Lower leg skin (tissue), 4 donors: ENCODE data around the gene ZNF630. TPM values are rescaled to one million over a fixed set of nuclear protein-coding genes. Genes with fewer than 3 reads are reported as not detected.

Experiments
- DNase-seq, 2 donors: peaks; one replicate each; pipeline ENCODE4 v3.0.0-alpha.2; 2019; ENCODE audit warnings: low spot score in 2 of 2
- H3K4me3 ChIP-seq: fragments of 200-600 bp; sonication (generic); 2 replicates; pipeline ENCODE4 v1.5.1; 2017; ENCODE audit warnings: mild to moderate bottlenecking, low read depth; ENCODE audit not compliant: poor library complexity, severe bottlenecking
- POLR2A ChIP-seq, 2 donors: fragments of 450-650 bp; IDR thresholded peaks; one replicate each; pipeline ENCODE4 v1.6.1; 2016 to 2017; ENCODE audit warnings: antibody characterized with exemption in 2 of 2, mild to moderate bottlenecking in 1 of 2, moderate library complexity in 1 of 2
- WGBS, 2 donors: methylation state at CpG; one replicate each; pipeline ENCODE4 v1.1.5; 2018; 5-methylcytosine and 5-hydroxymethylcytosine counted together
- intact Hi-C: fragments of 100-400 bp; cut with DNase I; formaldehyde crosslinking; loops from one replicate; pipeline ENCODE4 v1.15.0; 2023; ENCODE audit warnings: low total_unique reads
- total RNA-seq, 4 donors: library from RNA; depleted of rRNA; stranded (reverse); fragments of >200 nt; gene quantifications; one replicate each; pipeline ENCODE4 v1.1.0, GENCODE V29; 2016
- TF ChIP-seq, protein P1 (sequence below), 3 donors: fragments of 450-650 bp; IDR thresholded peaks; one replicate each; pipeline ENCODE4 v1.5.1; 2016; ENCODE audit warnings: antibody characterized with exemption in 3 of 3, mild to moderate bottlenecking in 3 of 3, moderate library complexity in 2 of 3

Gene ZNF630
- total RNA-seq, 4 donors from 2014 or later = 1.6 to 3.5 (median 2.9) TPM

DNA sequence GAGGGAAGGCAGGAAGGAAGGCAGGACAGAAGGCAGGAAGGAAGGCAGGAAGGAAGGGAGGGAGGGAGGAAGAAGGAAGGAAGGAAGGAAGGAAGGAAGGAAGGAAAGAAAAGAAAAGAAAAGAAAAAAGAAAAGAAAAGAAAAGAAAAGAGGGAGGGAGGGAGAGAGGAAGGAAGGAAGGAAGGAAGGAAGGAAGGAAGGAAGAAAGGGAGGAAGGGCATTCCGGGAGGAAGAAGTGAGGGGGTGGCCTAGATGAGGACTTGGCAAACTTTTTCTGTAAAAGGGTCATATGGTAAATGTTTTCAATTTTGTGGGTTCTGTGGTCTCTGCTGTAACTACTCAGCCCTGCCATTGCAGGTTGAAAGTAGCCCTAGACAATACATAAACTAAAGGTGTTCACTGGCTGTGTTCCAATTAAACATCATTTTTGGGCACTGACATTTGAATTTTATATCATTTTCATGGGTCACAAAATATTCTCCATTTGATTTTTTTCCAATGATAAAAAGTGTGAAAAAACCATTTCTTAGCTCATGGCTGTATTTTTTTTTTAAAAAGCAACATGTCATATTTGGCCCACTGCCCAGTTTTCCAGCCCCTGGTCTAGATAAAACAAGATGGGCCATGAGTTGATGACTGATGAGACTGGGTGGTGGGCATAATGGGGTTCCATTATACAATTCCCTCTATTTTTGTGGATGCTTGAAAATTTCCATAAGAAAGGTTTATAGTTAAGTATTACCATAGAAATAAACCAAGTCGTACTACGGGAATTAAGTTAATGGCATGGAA lies 3.1 kb downstream of the ZNF630 start:
- TF ChIP-seq, protein P1, sequence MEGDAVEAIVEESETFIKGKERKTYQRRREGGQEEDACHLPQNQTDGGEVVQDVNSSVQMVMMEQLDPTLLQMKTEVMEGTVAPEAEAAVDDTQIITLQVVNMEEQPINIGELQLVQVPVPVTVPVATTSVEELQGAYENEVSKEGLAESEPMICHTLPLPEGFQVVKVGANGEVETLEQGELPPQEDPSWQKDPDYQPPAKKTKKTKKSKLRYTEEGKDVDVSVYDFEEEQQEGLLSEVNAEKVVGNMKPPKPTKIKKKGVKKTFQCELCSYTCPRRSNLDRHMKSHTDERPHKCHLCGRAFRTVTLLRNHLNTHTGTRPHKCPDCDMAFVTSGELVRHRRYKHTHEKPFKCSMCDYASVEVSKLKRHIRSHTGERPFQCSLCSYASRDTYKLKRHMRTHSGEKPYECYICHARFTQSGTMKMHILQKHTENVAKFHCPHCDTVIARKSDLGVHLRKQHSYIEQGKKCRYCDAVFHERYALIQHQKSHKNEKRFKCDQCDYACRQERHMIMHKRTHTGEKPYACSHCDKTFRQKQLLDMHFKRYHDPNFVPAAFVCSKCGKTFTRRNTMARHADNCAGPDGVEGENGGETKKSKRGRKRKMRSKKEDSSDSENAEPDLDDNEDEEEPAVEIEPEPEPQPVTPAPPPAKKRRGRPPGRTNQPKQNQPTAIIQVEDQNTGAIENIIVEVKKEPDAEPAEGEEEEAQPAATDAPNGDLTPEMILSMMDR (IDR thresholded peaks at IDR 0.05) = no peak
- TF ChIP-seq POLR2A (IDR thresholded peaks at IDR 0.05) = no peak
- no peak for DNase-seq
- 85 to 90% methylated on average over 3 of the region's 3 CpGs for WGBS, 2 donors
- no peak overlapping the region for H3K4me3 ChIP-seq
- intact Hi-C loops = no loop called here

DNA sequence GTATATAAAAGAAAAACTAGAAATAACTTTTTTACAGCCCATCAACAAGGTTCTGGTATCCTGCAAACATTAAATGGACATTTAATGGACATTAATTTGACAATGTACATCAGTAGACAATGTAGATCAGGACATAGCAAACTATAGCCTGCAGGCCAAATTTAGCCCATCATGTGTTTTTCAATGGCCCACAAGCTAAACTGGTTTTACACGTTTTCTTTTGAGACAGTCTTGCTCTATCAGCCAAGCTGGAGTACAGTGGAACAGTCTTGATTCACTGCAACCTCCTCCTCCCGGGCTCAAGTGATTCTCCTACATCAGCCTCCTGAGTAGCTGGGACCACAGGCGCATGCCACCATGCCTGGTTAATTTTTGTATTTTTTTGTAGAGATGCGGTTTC lies 7.2 kb downstream of the ZNF630 start:
- intact Hi-C loops = no loop called here
- H3K4me3 ChIP-seq = no peak overlapping the region
- TF ChIP-seq POLR2A (IDR thresholded peaks at IDR 0.05) = no peak
- TF ChIP-seq, protein P1 (IDR thresholded peaks at IDR 0.05) = no peak
- DNase-seq = no peak
- WGBS, 2 donors = 77 to 78% methylated on average over 4 of the region's 4 CpGs

DNA sequence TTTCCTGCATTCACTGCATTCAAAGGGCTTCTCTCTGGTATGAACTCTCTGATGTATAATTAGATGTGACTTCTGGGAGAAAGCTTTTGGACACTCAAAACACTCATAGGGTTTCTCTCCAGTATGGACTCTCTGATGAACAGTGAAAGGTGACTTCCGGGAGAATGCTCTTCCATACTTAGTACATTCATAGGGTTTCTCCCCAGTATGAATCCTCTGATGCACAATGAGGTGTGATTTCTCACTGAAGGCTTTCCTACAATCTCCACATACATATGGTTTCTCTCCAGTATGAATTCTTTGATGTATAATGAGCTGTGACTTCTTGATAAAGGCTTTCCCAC lies 12.2 kb downstream of the ZNF630 start:
- intact Hi-C loops = no loop called here
- no peak for TF ChIP-seq POLR2A (IDR thresholded peaks at IDR 0.05)
- TF ChIP-seq, protein P1 (IDR thresholded peaks at IDR 0.05) = no peak
- WGBS, 2 donors = 83 to 100% methylated on average over 1 of the region's 1 CpG
- no peak for DNase-seq
- no peak overlapping the region for H3K4me3 ChIP-seq

DNA sequence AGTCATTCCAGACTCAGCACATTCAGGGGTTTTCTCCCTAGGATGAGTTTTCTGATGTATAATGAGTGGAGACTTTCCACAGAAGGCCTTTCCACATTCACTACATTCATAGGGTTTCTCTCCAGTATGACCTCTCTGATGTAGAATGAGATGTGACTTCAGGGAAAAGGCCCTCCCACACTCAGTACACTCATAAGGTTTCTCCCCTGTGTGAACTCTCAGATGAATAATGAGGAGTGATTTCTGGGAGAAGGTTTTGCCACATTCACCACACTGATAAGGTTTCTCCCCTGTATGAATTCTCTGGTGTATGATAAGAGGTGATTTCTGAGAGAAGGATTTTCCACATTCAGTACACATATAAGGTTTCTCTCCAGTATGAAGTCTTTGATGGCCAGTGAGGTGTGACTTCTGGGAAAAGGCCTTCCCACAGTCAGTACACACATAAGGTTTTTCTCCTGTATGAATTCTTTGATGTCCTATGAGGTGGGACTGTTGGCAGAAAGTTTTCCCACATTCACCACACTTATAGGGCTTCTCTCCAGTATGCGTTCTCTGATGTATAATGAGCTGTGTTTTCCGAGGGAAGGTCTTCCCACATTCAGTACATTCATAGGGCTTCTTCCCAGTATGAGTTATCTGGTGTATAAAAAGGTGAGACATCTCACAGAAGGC lies 12.7 kb downstream of the ZNF630 start:
- WGBS, 2 donors = 65 to 100% methylated on average over 2 of the region's 2 CpGs
- TF ChIP-seq, protein P1 (IDR thresholded peaks at IDR 0.05) = no peak
- TF ChIP-seq POLR2A (IDR thresholded peaks at IDR 0.05) = no peak
- no peak for DNase-seq
- no peak overlapping the region for H3K4me3 ChIP-seq
- intact Hi-C loops = no loop called here

DNA sequence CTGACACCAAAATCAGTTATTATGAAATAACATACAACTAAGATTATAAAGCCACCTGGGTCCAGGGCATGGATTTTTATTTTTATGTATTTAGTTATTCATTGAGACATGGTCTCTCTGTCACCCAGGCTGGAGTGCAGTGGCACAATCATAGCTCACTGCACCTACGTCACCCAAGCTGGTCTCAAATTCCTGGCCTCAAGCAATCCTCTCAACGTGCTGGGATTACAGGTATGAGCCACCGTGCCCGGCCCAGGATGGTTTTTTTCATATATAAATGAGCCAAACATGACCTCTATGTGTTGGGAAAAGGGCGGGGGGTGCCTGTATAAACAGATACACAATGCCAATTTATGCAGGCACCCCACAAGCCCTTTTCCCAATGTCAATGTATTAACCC lies 24.6 kb downstream of the ZNF630 start:
- WGBS, 2 donors = 53 to 54% methylated on average over 5 of the region's 5 CpGs
- DNase-seq = no peak
- TF ChIP-seq, protein P1 (IDR thresholded peaks at IDR 0.05) = no peak
- no peak for TF ChIP-seq POLR2A (IDR thresholded peaks at IDR 0.05)
- intact Hi-C loops = no loop called here
- no peak overlapping the region for H3K4me3 ChIP-seq
